ENCODE data around the gene BRK1. TPM values are rescaled to one million over a fixed set of nuclear protein-coding genes. Genes with fewer than 3 reads are reported as not detected.

BRK1 gene
- total and polyA plus RNA-seq, 9 of the 15 experiments (the other 6 are each of a cell fraction or from before 2014, with no cell fraction given), result 105 to 634 (median 250) TPM

GRCh38 chr3:10173095-10173925 lies 57.8 kb downstream of the BRK1 start (continued):
- TF ChIP-seq THRB (CRISPR knock-in tag; conservative IDR thresholded peaks at IDR 0.05) (no peak), ZNF121 (CRISPR knock-in tag; conservative IDR thresholded peaks at IDR 0.05) (peak; percentile 67), SMAD4 (CRISPR knock-in tag; conservative IDR thresholded peaks at IDR 0.05) (peak; percentile 56; the same call in 1 of the 2 replicates), ZBED1 (IDR thresholded peaks at IDR 0.05) (peak; percentile 77; the same call in 1 of the 2 replicates), CBX3 (IDR thresholded peaks at IDR 0.05; ENCODE audit: borderline replicate concordance in 1 of 2, low read length in 2 of 2) (peak in 1 of 2 experiments; percentile 62; a peak in 1 of 3 replicates), NRF1 (conservative IDR thresholded peaks at IDR 0.05 in 1 of 2, IDR thresholded peaks at IDR 0.05 in 1 of 2) (0 out of 4 replicates have a peak, but pooled peaks of 1 of the 2 experiments have one; percentile 2), REST (IDR thresholded peaks at IDR 0.05; ENCODE audit: borderline replicate concordance) (peak; percentile 84), REST (CRISPR knock-in tag; IDR thresholded peaks at IDR 0.05; ENCODE audit: low read depth) (no peak)

All from K562 (cell line).